Measurements from ENCODE around the gene MOV10L1.
A peak's percentile ranks its signal among the peaks of the same experiment; 100 is the strongest.

MOV10L1 gene

DNA sequence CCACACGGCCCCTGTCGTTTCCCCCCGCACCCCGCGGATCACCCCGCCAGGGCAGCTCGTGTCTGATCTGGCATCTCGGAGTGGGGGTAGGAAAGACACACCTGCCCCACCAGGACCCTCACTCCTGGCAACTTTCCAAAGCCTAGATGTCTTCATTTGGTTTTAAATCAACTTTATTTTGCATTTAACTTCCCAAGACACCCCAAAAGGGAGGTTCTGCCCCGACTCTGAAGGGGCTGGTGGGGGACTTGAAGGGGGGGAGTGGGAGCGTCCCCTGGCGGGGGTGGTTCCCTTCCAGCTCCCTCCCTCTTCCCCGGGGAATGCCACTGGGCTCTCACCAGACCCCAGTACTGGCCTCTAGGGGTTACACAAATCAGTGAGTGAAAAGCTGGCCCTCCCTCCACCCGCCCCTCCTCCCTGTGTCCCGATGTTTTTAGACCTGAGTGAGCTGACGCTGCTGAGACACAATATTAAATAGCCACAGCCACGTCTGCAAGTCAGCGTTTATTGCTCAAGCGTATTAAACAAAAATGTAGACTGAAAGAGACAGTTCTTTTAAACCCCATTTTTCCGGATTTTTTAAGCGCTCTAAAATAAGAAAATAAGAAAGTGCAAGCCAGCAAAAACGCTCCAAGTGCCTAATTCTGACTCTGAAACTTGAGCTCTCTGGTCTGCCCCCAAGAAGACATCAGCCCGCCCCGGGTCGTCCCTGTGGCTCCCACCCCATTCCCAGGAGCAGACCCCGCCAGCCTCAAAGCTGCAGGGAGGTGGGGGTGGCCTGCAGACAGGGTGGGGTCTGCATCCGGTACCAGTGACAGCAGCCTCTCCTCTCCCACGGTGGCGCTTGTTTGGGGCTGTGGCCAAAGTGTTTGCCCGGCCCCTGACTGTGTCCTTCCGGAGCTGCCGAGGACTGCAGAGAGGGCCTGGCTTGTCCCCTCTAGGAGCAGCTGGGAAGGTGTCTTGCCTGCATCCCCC is 30.6 kb upstream of the MOV10L1 start:
- no peak for DNase-seq

DNA sequence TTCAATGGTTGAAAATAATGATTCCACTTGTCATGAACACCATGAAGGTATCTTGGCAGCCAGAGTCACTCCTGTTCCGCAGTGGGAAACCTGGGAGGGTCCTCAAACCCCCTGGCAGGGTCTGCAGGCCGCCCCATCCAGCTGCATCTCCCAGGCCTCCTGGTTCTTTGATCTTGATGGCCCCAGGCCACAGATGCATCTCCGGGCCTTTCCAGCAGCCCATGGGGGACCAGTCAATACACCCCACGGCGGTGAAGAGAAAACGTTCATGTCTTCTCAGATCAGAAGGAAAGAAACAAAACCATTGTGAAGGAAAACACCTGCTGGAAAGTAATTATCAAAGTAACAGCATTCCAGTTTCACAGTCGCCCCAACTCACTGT is 29.9 kb upstream of the MOV10L1 start:
- DNase-seq, result no peak

GRCh38 chr22:50060441-50061140 is 29.2 kb upstream of the MOV10L1 start:
- DNase-seq, result no peak

- no peak for DNase-seq
Measured at GRCh38 chr22:50061141-50061823, 28.5 kb upstream of the MOV10L1 start.

DNA sequence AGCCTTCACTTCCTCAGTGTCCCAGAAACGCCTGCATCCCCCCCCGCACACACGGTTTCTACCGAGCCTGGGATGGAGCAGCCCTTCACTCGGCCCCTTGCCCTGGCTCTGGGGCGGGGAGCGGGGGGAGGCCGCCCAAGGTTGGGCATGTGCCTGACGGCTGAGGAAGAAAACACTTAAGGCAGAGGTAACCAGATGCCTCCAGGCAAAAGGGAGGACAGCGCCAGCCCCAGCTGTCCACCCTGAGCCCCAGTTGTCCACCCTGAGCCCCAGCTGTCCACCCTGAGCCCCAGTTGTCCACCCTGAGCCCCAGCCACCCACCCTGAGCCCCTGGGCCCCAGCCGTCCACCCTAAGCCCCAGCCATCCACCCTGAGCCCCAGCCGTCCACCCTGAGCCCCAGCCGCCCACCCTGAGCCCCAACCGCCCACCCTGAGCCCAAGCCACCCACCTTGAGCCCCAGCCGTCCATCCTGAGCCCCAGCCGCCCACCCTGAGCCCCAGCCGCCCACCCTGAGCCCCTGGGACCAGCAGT is 27.9 kb upstream of the MOV10L1 start:
- DNase-seq, result no peak

DNA sequence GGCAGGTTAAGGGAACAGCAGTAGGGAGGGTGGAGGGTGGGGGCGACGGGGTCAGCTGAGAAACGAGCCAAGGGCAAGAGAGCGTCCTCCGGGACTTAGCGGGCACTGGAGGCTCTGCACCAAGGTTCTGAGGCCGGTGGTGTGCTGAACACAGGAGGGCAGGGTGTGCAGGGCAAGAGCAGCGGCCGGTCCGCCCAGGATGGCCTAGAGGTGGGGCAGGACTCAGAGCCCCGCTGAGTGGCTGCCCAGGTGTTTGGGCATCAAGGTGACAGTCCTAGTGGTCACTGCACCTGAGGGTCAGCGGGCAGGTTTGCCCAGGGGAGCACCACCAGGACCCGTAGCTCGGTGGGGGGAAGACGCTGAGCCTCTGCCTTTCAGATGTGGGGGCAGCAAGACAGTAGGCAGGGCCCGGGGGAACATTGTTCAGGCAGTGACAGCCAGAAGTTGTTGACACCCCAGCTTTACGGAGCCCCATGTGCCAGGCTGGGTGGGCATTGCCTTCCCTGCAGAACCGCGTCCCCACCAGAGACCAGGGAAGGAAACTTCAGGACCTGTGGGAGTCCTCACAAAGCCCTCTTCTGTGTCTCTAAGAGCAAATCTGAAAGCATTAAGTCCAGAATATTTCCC is 27.2 kb upstream of the MOV10L1 start:
- no peak for DNase-seq

GRCh38 chr22:50063589-50064393 is 26.0 kb upstream of the MOV10L1 start:
- DNase-seq, result no peak

GRCh38 chr22:50064453-50064852 is 25.4 kb upstream of the MOV10L1 start:
- no peak for DNase-seq

GRCh38 chr22:50067244-50067643 is 22.6 kb upstream of the MOV10L1 start:
- no peak for DNase-seq

DNA sequence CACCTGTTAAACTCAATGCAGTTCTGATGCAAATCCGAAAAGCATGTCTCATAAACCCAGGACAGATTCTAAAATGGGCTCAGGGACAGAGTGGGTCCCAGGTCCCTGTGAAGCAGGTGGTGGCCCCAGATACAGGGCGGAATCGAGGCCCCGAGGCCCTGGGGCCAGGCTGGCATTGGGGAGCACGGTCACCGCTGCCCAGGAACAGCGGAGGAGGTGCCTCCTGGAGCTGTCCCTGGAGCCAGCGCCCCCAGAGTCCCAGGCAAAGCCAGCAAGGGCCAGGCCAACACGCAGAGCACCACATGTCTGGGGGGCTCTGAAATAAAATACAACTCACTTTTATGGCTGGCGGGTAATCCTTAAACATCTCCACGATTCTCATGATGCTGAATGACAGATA is 21.7 kb upstream of the MOV10L1 start:
- no peak for DNase-seq

GRCh38 chr22:50070366-50070765 is 19.4 kb upstream of the MOV10L1 start:
- DNase-seq, result no peak

GRCh38 chr22:50071432-50072166 is 18.2 kb upstream of the MOV10L1 start:
- DNase-seq, result no peak

- DNase-seq, result no peak
Measured at GRCh38 chr22:50072167-50072555, 17.6 kb upstream of the MOV10L1 start.

GRCh38 chr22:50072714-50073538 is 16.9 kb upstream of the MOV10L1 start:
- no peak for DNase-seq

DNA sequence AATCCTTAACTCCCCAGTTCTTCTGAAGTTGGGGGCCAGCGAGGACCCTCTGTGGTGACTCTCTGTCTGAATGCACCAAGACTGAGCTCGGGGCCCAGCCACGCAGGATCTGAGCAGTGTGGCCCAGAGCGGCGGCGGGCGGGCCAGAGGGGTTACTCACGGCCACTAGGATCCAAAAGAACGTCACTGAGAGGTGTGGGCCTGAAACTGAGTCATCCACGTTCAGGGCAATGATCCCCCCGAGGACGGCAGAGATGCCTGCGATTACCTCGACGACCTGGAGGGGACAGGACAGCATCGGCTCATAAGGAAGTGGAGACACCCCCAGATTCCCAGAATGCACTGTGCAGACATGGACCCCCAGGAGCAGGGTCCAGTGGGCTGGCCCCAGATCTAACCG is 15.8 kb upstream of the MOV10L1 start:
- no peak for DNase-seq

DNA sequence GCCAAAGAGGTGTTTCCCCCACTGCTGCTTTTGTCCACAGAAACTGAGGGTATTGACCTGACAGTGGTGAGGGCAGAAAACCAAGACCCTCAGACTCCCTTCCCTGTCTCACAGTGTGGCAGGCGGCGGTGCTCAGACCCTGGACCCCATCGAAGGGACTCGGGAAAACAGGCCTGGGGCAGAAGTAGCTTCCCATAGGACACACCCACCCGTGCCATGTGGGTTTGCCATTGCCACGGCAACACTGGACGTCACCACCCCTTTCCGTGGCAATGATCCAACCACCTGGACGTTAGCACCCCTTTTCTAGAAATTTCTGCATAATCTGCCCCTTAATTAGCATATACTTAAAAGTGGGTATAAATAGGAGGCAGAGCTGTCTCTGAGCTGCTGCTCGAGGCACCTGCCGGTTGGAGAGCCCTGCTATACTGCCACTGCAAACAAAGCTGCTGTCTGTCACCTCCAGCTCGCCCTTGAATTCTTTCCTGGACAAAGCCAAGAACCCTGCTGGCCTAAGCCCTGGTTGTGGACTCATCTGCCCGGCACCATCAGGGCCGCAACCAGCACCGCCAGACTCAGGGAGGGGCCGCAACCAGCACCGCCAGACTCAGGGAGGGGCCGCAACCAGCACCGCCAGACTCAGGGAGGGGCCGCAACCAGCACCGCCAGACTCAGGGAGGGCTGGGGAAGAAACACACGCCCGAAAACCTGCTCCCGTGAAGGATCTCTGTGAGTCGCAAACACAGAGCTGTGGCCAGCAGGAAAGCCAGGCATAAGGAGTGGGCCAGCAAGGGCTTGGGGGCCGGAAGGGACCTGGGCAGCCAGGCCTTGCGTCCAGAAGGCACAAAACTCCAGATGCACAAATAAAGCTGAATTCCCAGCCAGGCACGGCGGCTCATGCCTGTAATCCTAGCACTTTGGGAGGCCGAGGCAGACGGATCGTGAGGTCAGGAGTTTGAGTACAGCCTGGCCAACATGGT is 15.0 kb upstream of the MOV10L1 start:
- DNase-seq, result peak; percentile 37

DNA sequence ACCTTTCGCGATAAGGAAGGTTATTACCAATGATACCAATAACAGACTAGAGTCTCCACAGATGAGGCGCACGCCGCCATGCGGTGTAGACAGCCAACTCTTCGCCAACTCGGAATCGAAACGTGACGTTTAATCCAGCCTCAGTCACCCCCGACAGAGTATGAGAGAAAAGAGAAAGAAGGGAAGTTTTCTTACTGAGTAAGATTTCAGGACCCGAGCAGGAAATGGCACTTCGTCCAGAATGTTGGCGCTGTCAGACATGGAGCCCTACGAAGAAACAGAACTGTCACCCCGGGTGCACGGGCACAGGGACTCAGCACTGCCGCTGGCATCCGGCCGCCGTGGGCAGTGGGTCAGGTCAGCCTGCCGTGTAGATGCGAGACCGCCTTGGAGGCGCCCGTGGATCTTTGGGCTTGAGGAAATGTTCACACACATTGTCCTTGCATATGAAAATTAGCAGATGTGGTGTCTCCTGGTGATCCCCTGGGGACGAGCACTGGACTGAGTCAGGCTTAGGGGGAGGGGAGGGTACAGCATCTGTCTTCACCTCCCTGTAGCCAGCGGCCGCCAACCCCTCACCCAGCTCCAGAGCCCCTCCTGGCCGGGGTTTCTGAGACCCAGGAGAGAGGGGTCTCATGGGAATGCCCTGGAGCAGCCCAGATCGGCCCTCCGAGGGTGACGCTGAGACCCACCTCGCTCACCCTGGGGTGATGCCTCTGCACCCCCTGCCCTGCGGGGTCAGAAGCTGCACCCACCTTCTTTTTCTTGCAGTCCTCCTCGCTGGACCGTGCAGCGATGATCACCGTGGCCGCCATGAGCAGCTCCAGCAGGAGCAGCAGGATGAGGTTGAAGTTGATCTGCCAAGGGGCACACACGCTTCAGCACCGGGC is 12.9 kb upstream of the MOV10L1 start:
- no peak for DNase-seq

GRCh38 chr22:50078246-50078645 is 11.6 kb upstream of the MOV10L1 start:
- no peak for DNase-seq

All from NCI-H2029 (cell line).